A673 (cell line): Measurements from ENCODE around the gene NAV2. TPM values are rescaled to one million over a fixed set of nuclear protein-coding genes. Genes with fewer than 3 reads are reported as not detected.

Experiments used
- BruUV-seq: library from RNA; stranded (reverse); fragments of 400-500 nt; replicated peaks from 2 replicates; lab custom pipeline; 2021; lab: Mats Ljungman, UMichigan
- CTCF ChIA-PET: fragments of 300-600 bp; sonication (Branson Sonifier 250); formaldehyde crosslinking; loops from one replicate; lab custom pipeline; 2022; ENCODE audit warnings: antibody characterized with exemption; lab: Charles Lee
- POLR2A ChIA-PET: fragments of 300-600 bp; sonication (Branson Sonifier 250); formaldehyde crosslinking; loops from one replicate; lab custom pipeline; 2022; ENCODE audit warnings: antibody characterized with exemption; ENCODE audit not compliant: low non-redundant PET; lab: Charles Lee
- DNase-seq: peaks from one replicate; pipeline ENCODE4 v3.0.0-alpha.2; 2015; ENCODE audit warnings: low spot score
- H3K27ac ChIP-seq: fragments of 200-600 bp; sonication (generic); 2 replicates; pipeline ENCODE4 v1.5.1; 2016; ENCODE audit warnings: mixed run types, low read depth, mild to moderate bottlenecking, mixed read lengths, antibody characterized with exemption, low read length; ENCODE audit not compliant: poor library complexity, severe bottlenecking
- H3K27me3 ChIP-seq: fragments of 200-600 bp; sonication (generic); replicated peaks from 2 replicates; pipeline ENCODE4 v1.6.1; 2017; ENCODE audit warnings: mixed run types, low read depth, mild to moderate bottlenecking, mixed read lengths, antibody characterized with exemption, low read length; ENCODE audit not compliant: insufficient read depth, poor library complexity
- H3K36me3 ChIP-seq: fragments of 200-600 bp; sonication (generic); 2 replicates; pipeline ENCODE4 v1.6.1; 2016; ENCODE audit warnings: mixed run types, mild to moderate bottlenecking, mixed read lengths, antibody characterized with exemption, low read length; ENCODE audit not compliant: insufficient read depth, poor library complexity, severe bottlenecking
- H3K4me1 ChIP-seq: fragments of 200-600 bp; sonication (generic); 2 replicates; pipeline ENCODE4 v1.6.1; 2017; ENCODE audit warnings: mixed run types, mild to moderate bottlenecking, mixed read lengths, antibody characterized with exemption, low read length; ENCODE audit not compliant: insufficient read depth, poor library complexity, severe bottlenecking
- H3K4me3 ChIP-seq: fragments of 200-600 bp; sonication (generic); 2 replicates; pipeline ENCODE4 v1.5.1; 2016; ENCODE audit warnings: low read depth, mixed run types, mild to moderate bottlenecking, mixed read lengths, low read length; ENCODE audit not compliant: poor library complexity, severe bottlenecking
- H3K9me3 ChIP-seq: fragments of 200-600 bp; sonication (generic); 2 replicates; pipeline ENCODE4 v1.6.1; 2016; ENCODE audit warnings: mixed run types, low read depth, mild to moderate bottlenecking, mixed read lengths, antibody characterized with exemption, low read length; ENCODE audit not compliant: poor library complexity, severe bottlenecking
- CTCF ChIP-seq: fragments of 300-800, 200-600 bp; sonication (generic); conservative IDR thresholded peaks from 2 replicates; pipeline ENCODE4 v1.5.1; 2017; ENCODE audit warnings: low read depth, mild to moderate bottlenecking, antibody characterized with exemption, low read length, moderate library complexity, mixed read lengths
- EZH2 ChIP-seq: fragments of 200-600 bp; sonication (generic); IDR thresholded peaks from 2 replicates; pipeline ENCODE4 v1.6.1; 2017; ENCODE audit warnings: borderline replicate concordance, low read depth, mild to moderate bottlenecking, mixed read lengths, antibody characterized with exemption, low read length; ENCODE audit not compliant: poor library complexity, severe bottlenecking
- intact Hi-C: fragments of 100-400 bp; cut with micrococcal nuclease; formaldehyde crosslinking; loops from one replicate; pipeline ENCODE4 v1.10.0; 2022; ENCODE audit not compliant: unreplicated experiment
- total RNA-seq: library from RNA; stranded (reverse); gene quantifications from 2 replicates; pipeline ENCODE4 v1.2.3, GENCODE V29; 2021

NAV2 gene
- total RNA-seq, 1 experiment from 2014 or later, result not detected

- DNase-seq, result no peak
- H3K4me1 ChIP-seq, result no peaks in the 10 kb centered on the region
- TF ChIP-seq EZH2 (no peak), CTCF (no peak)
- no peaks in the 10 kb centered on the region for H3K9me3 ChIP-seq
- H3K36me3 ChIP-seq, result no peaks in the 10 kb centered on the region
- H3K27me3 ChIP-seq, result no peaks in the 10 kb centered on the region
- no peak overlapping the region for H3K27ac ChIP-seq
- H3K4me3 ChIP-seq, result no peak overlapping the region
- POLR2A ChIA-PET, result no interaction called here
- CTCF ChIA-PET, result no interaction called here
- intact Hi-C loops, result no loop called here
- no TSS peak for BruUV-seq
Observed at GRCh38 chr11:19929655-19930054, 217.0 kb downstream of the NAV2 start.

- DNase-seq, result peak; percentile 6
- CTCF ChIA-PET, result no interaction called here
- POLR2A ChIA-PET, result no interaction called here
Observed at GRCh38 chr11:19931141-19931770, 218.6 kb downstream of the NAV2 start.

GRCh38 chr11:19931771-19932369 is 219.2 kb downstream of the NAV2 start:
- DNase-seq, result no peak
- Histone ChIP-seq H3K9me3 (no peaks in the 10 kb centered on the region), H3K36me3 (no peaks in the 10 kb centered on the region), H3K27ac (no peak overlapping the region), H3K27me3 (no peaks in the 10 kb centered on the region), H3K4me3 (peak overlapping the region; percentile 19), H3K4me1 (no peaks in the 10 kb centered on the region)
- ChIA-PET CTCF (no interaction called here), POLR2A (no interaction called here)
- intact Hi-C loops, result no loop called here
- no peak for TF ChIP-seq EZH2
- no peak for TF ChIP-seq CTCF
- BruUV-seq, result no TSS peak

More at GRCh38 chr11:19931141-19931770, 218.6 kb downstream of the NAV2 start:
- peak overlapping the region; percentile 19 for H3K4me3 ChIP-seq
- no peaks in the 10 kb centered on the region for H3K27me3 ChIP-seq
- intact Hi-C loops, result no loop called here
- no peaks in the 10 kb centered on the region for H3K36me3 ChIP-seq
- BruUV-seq, result no TSS peak
- no peaks in the 10 kb centered on the region for H3K4me1 ChIP-seq
- H3K27ac ChIP-seq, result no peak overlapping the region
- TF ChIP-seq CTCF (no peak), EZH2 (no peak)
- no peaks in the 10 kb centered on the region for H3K9me3 ChIP-seq
